Effector memory CD8-positive, alpha-beta T cell (primary cell): ENCODE measurements around the gene RTL1.

Experiments
- ATAC-seq: fragments of 150-1000 bp; cut with Tn5 transposase; replicated peaks from 2 replicates; pipeline ENCODE4 v1.10.0; 2021; ENCODE audit warnings: mild to moderate bottlenecking, moderate library complexity
- DNase-seq, 3 experiments: peaks; one replicate each; pipeline ENCODE4 v3.0.0; 2021
- H3K27ac Mint-ChIP-seq, 2 donors: one replicate each; pipeline ENCODE4 v1.8.0; 2022; ENCODE audit warnings: mild to moderate bottlenecking in 2 of 2, mixed read lengths in 2 of 2, moderate library complexity in 2 of 2
- H3K27me3 Mint-ChIP-seq, 2 donors: one replicate each; pipeline ENCODE4 v1.8.0; 2022; ENCODE audit warnings: mixed read lengths in 2 of 2
- H3K36me3 Mint-ChIP-seq: one replicate; pipeline ENCODE4 v1.8.0; 2022; ENCODE audit warnings: mild to moderate bottlenecking, moderate library complexity, mixed read lengths; ENCODE audit not compliant: insufficient read depth
- H3K4me1 Mint-ChIP-seq, 2 donors: one replicate each; pipeline ENCODE4 v1.8.0; 2022; ENCODE audit warnings: low read depth in 2 of 2, mixed read lengths in 2 of 2
- H3K4me3 Mint-ChIP-seq, 2 donors: one replicate each; pipeline ENCODE4 v1.8.0; 2022; ENCODE audit warnings: mild to moderate bottlenecking in 2 of 2, mixed read lengths in 2 of 2, moderate library complexity in 2 of 2
- H3K9me3 Mint-ChIP-seq, 2 donors: one replicate each; pipeline ENCODE4 v1.8.0; 2022; ENCODE audit warnings: mixed read lengths in 2 of 2

Gene RTL1

GRCh38 chr14:100838493-100839314 is 64.8 kb downstream of the RTL1 start:
- Mint-ChIP-seq H3K27ac (no peak overlapping the region), H3K27me3 (peaks cover 25 to 68% of the 10 kb centered on the region in 2 donors), H3K36me3 (no peaks in the 10 kb centered on the region), H3K9me3 (no peaks in the 10 kb centered on the region), H3K4me1 (no peaks in the 10 kb centered on the region), H3K4me3 (no peak overlapping the region)
- DNase-seq (no peak), ATAC-seq (no peak)

DNA sequence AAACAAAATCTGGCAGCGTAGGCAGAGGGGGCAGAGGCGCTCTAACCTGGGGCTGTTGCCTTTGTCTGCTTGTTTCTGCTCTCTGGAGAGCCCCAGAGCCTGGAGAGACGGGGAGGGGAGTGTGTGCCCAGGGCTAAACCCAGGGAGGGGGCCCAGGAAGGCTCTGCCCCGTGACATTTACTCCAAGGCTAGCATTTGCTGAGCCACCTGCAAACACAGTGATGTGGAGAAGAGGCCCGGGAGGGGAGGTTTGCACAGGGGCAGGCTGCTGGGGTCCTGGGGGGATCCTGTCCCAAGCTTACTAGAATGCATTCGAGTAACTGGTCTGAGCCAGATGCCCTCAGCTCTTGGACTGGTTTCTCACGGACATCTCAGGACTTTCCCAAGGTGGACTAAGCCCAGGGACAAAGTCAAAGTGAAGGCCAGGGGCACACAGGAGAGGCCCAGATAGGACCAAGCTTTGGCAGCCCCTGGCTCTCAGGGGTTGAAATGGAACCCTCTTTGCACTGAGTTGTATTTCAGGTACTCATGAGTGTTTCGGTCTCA is 65.6 kb downstream of the RTL1 start:
- H3K4me1 Mint-ChIP-seq, result no peaks in the 10 kb centered on the region
- H3K36me3 Mint-ChIP-seq, result no peaks in the 10 kb centered on the region
- peaks cover 29 to 76% of the 10 kb centered on the region in 2 donors for H3K27me3 Mint-ChIP-seq
- peak overlapping the region in 1 of 2 donors; percentile 44 for H3K27ac Mint-ChIP-seq
- no peaks in the 10 kb centered on the region for H3K9me3 Mint-ChIP-seq
- H3K4me3 Mint-ChIP-seq, result no peak overlapping the region
- no peak for ATAC-seq
- DNase-seq, result no peak

GRCh38 chr14:100836941-100837804 is 66.3 kb downstream of the RTL1 start:
- ATAC-seq (no peak), DNase-seq (no peak)
- Mint-ChIP-seq H3K36me3 (no peaks in the 10 kb centered on the region), H3K27me3 (peaks cover 29 to 82% of the 10 kb centered on the region in 2 donors), H3K4me3 (no peak overlapping the region), H3K9me3 (no peaks in the 10 kb centered on the region), H3K27ac (peak overlapping the region in 1 of 2 donors; percentile 44), H3K4me1 (no peaks in the 10 kb centered on the region)

GRCh38 chr14:100836311-100836805 is 67.2 kb downstream of the RTL1 start:
- DNase-seq (no peak), ATAC-seq (no peak)
- no peaks in the 10 kb centered on the region for H3K9me3 Mint-ChIP-seq
- no peaks in the 10 kb centered on the region for H3K4me1 Mint-ChIP-seq
- H3K36me3 Mint-ChIP-seq, result no peaks in the 10 kb centered on the region
- no peak overlapping the region for H3K4me3 Mint-ChIP-seq
- H3K27me3 Mint-ChIP-seq, result peaks cover 37 to 90% of the 10 kb centered on the region in 2 donors
- H3K27ac Mint-ChIP-seq, result no peak overlapping the region

- Mint-ChIP-seq H3K9me3 (no peaks in the 10 kb centered on the region), H3K27me3 (peaks cover 40 to 92% of the 10 kb centered on the region in 2 donors), H3K36me3 (no peaks in the 10 kb centered on the region), H3K4me3 (no peak overlapping the region), H3K27ac (no peak overlapping the region), H3K4me1 (no peaks in the 10 kb centered on the region)
- ATAC-seq (no peak), DNase-seq (no peak)
Measured at GRCh38 chr14:100835548-100836310, 67.8 kb downstream of the RTL1 start.

DNA sequence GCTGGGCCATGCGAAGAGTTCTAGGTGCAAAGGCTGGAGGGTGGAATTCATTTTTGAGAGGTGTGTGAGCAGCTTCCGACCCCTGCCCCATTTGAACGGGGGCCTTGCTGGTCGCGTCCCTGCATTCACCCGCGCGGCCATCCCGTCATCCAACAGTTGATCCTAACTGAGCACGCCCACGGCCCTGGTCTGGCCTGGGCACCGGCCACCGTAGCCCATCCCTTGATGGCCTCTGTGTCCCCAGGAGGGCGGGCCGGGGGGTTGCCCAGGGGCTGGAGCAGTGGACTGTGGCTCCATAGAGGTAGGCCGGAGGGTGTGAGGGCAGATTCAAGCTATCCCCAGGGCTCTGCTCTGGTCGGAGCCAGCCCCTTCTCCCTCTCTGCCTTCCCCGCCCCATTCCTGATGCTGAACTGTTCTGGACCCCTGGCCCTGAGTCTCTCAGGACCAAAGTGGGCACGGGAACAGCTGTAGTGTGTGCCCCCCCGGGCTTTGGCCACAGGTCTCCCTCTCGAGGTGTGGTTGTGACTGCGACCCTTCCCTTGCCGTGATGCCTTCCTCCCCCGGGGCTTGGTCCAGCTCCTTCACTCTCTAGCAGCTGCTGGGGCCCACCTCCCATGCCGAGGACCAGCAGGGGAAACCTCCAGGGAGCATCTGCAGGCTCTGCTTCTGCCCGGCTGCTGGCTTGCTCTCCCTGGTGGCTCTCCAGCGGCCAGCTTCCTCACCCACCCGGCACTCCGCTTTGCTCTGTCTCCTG is 68.6 kb downstream of the RTL1 start:
- no peaks in the 10 kb centered on the region for H3K9me3 Mint-ChIP-seq
- ATAC-seq, result no peak
- peaks cover 42 to 90% of the 10 kb centered on the region in 2 donors for H3K27me3 Mint-ChIP-seq
- DNase-seq, result no peak
- H3K4me3 Mint-ChIP-seq, result no peak overlapping the region
- no peaks in the 10 kb centered on the region for H3K4me1 Mint-ChIP-seq
- no peaks in the 10 kb centered on the region for H3K36me3 Mint-ChIP-seq
- H3K27ac Mint-ChIP-seq, result no peak overlapping the region

DNA sequence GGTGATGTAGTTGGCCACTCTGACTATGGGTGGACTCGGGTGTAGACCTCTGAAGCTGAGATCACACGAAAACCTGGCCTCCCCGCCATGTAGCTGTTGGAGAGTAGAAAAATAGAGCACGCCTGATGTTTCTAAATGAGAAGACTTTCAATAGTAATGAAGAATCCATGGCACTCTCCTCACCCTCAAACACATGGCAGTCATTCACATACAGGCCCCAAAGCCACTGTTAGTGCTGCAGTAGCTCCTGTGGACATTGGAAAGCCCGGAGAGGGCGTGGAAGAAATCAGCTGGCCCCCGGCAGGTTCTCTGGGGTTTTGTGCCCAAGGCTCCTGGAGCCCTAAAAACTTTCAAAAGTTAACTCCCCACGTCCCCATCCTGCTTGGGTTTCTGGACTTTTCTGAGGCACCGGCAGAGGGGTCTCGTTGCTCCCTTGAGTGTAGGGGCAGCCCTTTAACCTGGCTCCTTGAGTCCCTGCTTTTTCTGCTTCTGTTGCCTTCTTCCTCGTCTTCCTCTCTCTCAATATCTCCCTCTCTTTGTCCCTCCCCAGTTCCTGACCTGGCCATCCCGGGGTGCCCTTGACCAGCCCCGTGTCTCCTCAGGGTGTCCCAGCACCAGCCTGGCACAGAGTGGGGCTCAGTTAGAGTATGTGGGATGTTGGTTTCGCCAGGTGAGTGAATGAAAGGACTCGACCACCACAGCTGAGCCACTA is 69.3 kb downstream of the RTL1 start:
- no peaks in the 10 kb centered on the region for H3K36me3 Mint-ChIP-seq
- no peaks in the 10 kb centered on the region for H3K4me1 Mint-ChIP-seq
- ATAC-seq (no peak), DNase-seq (no peak)
- no peak overlapping the region for H3K27ac Mint-ChIP-seq
- no peak overlapping the region for H3K4me3 Mint-ChIP-seq
- H3K9me3 Mint-ChIP-seq, result no peaks in the 10 kb centered on the region
- H3K27me3 Mint-ChIP-seq, result peaks cover 49 to 92% of the 10 kb centered on the region in 2 donors

GRCh38 chr14:100832311-100832960 is 71.1 kb downstream of the RTL1 start:
- ATAC-seq (no peak), DNase-seq (no peak)
- H3K4me1 Mint-ChIP-seq, result no peaks in the 10 kb centered on the region
- H3K36me3 Mint-ChIP-seq, result no peaks in the 10 kb centered on the region
- no peak overlapping the region for H3K4me3 Mint-ChIP-seq
- H3K27me3 Mint-ChIP-seq, result peaks cover 61 to 90% of the 10 kb centered on the region in 2 donors
- peaks cover 0 to 3% of the 10 kb centered on the region in 2 donors for H3K9me3 Mint-ChIP-seq
- H3K27ac Mint-ChIP-seq, result no peak overlapping the region

- ATAC-seq (no peak), DNase-seq (no peak)
- no peak overlapping the region for H3K4me3 Mint-ChIP-seq
- H3K27me3 Mint-ChIP-seq, result peaks cover 56 to 90% of the 10 kb centered on the region in 2 donors
- peaks cover 0 to 4% of the 10 kb centered on the region in 2 donors for H3K9me3 Mint-ChIP-seq
- H3K27ac Mint-ChIP-seq, result no peak overlapping the region
- H3K36me3 Mint-ChIP-seq, result no peaks in the 10 kb centered on the region
- peaks cover 2 to 3% of the 10 kb centered on the region in 2 donors for H3K4me1 Mint-ChIP-seq
Measured at GRCh38 chr14:100830681-100831080, 72.8 kb downstream of the RTL1 start.
